Daoy (cell line): ENCODE measurements around the gene SCN8A. TPM values are rescaled to one million over a fixed set of nuclear protein-coding genes. Genes with fewer than 3 reads are reported as not detected.
"Not testable (repeated sequence)": the region's sequence is repeated elsewhere in the genome, so short reads cannot be mapped to it uniquely, and the experiment has no call there.

Experiments
- DNase-seq: peaks from one replicate; pipeline ENCODE4 v3.0.0-alpha.2; 2015; ENCODE audit warnings: low read depth
- total RNA-seq: library from RNA; depleted of rRNA; stranded (reverse); fragments of >200 nt; shearing (Covaris generic); gene quantifications from 2 replicates; pipeline ENCODE4 v1.2.3, GENCODE V29; 2014; rRNA removed

SCN8A gene
- total RNA-seq, result 1.0 and 3.0 TPM in 2 replicates

DNA sequence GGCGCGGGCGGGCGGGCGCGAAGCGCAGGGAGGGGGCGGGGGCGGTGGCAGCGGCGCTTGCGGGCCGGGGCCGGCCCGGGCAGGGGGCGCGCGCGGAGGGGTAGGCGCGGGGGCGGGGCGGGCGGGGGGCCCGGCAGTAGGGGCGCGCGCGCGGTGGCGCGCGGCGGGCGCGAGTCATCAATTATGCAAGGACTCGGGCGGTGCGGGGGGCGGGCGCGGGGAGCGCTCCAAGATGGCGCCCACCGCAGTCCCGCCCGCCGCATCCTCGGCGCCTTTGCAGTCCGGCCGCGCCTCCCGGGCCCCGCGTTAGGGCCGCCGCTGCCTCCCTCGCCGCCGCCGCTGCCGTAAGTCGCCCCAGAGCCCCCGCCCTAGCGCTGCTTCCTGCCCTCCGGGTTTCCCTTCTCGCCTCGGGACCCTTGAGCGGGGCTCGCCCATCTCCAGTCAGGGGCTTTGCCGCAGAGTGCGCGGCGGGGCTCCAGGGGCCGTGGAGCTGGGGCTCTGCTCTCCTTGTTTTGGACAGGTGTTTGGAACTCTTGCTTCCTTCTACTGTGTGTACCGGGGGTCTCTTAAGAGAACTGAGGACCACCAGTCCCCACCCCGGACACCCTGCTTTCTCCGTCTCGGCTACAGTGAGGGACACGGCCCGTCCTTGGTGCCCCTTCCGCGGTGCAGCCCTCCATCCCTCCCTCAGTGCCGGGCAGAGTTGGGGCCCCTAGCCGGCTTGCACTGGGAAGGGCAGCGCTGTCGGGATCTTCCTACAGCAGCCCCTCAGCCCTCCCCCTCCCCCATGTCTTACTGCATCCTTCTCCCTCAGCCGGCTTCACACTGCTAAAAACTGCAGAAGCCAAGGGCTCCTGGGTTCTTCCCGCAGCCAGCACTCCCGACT is at the start of gene SCN8A:
TSS of gene SCN8A (plus strand) at position 218 of the 886 bp plus-strand sequence. CDS start 71,585 bp downstream, outside the sequence.
- peak; percentile 73 for DNase-seq

DNA sequence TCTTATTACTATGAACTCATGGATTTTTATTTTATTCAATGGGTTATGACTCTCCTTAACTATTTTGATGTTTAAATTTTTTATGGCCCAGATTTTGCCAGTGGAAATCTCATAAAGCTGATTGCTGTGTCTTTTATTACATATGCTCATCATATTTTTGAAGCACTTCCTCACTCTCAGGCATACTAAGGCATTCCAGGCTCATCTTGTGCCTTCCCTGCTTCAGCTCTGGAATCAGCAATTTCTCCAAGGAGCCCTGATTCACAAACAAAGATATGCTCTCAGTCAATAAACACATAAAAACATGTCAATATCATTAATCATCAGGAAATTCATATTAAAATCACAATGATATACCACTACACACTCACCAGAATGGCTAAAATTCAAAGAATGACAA is 44.9 kb upstream of the SCN8A start:
- DNase-seq, result no peak

DNA sequence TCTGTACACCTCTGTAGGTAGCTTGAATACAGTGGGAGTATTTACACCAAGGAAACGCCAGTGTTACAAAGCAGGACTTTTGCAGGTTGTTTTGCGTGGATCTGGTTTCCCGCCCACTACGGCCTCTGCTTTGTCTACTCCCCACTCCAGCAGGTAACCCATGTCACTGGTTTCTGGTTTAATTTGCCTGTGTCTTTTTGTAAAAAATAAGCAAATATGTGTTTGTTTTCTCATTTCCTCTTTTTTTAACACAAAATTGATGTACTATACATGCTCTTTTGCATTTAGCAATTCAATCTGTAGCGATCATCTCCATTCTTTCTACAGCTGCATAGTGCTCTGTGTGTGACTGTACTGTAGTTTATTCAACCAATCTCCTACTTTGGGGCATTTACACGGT is 43.4 kb upstream of the SCN8A start:
- DNase-seq, result no peak

DNA sequence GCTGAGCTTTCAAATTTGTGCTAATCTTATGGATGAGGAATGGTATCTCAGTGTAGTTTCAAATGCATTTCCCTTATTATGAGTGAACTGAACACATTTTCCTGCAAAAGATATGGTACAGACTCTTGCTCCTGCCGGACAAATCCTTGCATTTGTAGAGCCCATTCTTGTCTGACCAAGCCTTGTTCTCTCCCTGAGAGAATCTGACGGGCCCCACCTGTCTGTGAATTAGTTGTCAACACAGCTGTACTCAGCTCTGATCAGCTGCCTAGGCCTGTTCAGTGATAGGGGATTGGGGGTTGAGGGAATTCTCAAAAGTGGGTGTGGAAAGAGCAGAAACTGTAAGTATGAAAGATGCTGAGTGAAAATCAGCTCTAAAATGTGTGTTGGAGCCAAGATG is 42.8 kb upstream of the SCN8A start:
- DNase-seq, result no peak

DNA sequence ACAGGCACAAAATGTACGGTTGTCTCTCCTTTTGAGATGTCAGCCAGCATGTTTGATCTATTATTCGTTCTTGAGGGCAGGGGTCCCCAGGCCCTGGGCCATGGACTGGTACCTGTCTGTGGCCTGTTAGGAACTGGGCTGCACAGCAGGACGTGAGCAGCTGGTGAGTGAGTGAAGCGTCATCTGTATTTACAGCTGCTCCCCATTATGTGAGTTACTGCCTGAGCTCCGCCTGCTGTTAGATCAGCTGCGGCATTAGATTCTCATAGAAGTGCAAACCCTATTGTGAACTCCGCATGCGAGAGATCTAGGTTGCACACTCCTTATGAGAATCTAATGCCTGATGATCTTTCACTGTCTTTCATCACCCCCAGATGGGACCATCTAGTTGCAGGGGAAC is 41.4 kb upstream of the SCN8A start:
- peak; percentile 23 for DNase-seq

DNA sequence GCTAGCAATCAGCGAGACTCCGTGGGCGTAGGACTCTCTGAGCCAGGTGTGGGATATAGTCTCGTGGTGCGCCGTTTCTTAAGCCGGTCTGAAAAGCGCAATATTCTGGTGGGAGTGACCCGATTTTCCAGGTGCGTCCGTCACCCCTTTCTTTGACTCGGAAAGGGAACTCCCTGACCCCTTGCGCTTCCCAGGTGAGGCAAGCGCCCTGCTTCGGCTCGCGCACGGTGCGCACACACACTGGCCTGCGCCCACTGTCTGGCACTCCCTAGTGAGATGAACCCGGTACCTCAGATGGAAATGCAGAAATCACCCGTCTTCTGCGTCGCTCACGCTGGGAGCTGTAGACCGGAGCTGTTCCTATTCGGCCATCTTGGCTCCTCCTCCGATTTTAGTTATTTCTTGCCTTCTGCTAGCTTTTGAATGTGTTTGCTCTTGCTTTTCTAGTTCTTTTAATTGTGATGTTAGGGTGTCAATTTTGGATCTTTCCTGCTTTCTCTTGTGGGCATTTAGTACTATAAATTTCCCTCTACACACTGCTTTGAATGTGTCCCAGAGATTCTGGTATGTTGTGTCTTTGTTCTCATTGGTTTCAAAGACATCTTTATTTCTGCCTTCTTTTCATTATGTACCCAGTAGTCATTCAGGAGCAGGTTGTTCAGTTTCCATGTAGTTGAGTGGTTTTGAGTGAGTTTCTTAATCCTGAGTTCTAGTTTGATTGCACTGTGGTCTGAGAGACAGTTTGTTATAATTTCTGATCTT is 22.6 kb upstream of the SCN8A start:
- not testable (repeated sequence) for DNase-seq

DNA sequence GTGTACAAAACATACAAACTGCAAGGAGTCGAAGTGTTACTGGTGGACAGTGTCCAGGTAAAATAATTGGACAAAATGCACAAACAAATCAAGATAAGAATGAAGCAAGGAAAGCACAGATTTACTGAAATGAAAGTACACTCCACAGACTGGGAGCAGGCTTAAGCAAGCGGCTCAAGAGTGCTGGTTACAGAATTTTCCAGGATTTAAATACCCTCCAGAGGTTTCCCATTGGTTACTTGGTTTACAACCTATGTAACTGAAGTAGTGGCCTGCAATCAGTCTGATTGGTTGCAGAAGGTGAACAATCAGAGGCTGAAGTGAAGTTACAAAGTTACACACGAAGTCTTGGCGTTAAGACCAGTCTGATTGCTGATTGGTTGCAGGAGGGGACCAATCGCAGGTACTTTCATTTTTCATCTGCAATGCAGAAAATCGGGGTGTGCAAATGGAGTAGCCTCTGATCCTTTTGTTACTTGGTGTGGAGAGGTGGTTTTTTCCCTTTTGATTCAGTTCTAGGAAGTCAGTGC is 11.6 kb upstream of the SCN8A start:
- DNase-seq, result peak; percentile 29

DNA sequence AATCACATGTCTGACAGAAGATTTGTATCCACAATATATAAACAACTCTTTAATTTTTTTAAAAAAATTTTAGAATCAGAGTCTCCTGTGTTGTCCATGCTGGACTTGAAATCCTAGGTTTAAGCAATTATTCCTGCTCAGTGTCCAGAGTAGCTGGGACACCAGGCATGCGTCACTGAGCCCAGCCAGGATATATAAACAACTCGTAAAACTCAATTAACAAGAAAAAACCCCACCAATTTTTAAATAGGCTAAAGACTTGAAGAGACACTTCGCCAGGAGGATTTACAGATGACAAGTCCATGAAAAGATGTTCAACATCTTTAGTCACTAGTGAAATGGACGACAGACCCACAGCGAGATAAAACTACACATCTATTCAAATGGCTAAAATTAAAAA is 2.0 kb upstream of the SCN8A start:
- DNase-seq, result no peak

DNA sequence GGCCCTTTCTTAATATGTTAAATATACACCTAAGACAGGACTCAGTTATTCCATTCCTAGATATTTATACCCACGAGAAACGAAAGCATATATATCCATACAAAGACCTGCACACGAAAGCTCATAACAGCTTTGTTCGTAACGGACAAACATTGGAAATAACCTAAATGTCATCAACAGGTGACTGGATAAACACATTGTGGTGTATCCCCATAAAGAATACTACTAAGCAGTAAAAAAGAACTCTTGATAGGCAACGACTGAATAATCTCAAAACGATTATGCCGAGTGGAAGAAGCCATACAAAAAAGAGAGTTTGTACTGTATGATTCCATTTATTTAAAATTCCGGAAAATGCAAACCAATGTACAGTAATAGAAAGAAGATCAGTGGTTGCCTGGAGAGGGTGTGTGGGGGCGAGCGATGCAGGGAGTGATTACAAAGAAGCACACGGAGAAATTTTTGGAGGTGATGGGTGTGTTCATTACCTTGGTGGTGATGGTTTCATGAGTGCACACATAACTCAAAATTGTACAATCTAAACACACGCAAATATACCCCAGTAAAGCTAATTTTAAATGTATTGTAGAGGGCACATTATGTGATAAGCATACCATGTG is 1.4 kb upstream of the SCN8A start:
- DNase-seq, result no peak

DNA sequence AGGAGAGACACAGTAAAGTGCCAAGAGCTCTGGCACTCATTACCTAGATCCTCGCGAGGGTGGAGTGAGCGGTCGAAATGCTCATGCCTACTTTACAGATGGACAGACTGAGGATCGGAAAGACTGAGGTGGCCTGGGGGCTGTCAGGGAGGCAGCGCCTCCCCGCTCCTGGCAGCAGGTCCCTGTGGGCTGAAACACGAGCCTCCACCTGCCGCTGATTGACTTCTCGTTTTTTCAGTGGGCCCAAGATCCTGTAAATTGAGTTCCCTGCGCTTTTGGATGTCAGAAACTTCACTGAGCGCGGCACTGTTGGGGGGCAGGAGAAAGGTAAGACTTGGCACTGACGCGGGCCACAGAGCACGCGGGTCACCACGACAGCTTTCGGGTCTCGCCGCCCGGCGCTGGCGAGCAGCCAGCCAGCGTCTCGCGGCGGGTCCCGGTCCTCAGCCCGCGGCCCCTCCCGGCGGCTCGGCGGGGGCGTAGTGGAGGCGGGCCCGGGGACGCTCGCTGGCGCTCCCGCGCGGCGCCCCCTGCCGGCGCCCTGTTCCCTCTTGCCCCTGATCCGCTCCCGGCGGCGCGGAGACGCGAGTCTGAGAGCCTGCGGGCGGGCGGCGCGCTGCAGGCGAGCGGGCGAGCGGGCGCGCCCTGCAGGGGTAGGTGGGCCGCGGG is 552 bp upstream of the SCN8A start:
- DNase-seq, result peak; percentile 87

DNA sequence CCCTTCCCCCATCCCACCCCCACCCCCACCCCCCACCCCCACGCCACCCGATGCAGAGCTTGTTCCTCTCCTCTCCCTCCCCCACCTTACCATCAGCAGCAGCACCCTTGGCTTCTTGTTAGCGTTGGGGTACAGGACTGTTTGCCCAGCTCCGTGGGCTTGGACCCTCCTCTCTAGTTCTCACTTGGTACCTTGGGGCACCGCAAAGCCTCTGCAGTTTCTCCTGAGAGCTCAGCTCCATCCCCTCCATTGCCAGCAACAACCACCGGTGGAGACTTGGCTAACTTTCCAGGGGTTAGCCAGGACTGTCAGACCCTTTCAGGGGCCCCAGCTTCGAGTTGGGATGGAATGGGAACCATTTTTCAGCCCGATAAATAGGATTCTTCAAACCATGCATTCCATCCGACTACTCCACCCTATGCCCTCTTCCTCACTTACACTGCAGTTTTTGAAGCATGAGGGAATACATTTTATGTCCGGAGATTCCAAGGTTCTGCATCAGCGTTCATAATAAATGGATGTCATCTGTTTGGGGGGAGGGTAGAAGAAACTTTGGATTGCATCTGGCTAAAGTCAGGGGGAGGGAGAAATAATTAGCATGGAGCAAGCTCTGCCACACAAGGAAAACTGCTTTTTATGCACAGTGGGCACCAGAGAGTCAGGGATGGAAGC is 1.1 kb downstream of the SCN8A start:
- DNase-seq, result peak; percentile 45

DNA sequence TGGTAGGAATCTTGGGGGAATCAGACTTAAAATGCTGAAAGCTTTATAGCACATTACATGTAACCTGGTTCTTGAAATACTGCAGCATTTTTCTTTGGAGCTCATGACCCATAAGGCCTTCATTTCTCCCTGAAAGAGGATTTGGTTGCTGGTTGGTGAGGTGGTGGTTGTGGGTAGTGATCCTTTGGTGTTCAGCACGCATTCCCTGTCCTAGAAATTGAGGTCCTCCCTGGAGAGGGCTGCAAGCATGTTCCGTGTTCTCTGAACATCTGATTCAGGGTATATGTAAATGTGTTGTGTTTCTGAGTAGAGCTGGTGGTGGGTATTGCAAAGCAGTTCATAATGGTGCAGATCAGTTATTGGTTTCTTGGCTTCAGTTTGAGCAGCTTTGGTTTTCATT is 2.0 kb downstream of the SCN8A start:
- DNase-seq, result no peak

DNA sequence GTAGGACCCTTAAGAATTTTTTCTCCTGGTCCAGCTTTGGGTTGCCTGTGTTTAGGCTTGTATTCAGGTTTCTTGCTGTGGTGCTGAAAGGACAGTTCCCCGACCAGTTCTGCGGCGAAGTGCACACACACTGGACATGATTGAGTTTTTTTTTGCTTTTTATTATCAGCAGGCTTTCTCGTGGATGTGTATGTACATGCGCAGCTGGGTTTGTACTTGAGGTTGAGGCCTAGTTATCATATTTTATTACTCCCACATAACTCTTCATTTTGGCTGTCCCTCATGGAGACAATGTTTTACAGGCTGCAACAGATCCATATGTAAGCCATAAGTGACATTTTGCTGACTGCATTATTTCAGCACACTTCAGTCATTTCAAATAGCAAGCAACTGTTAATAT is 2.5 kb downstream of the SCN8A start:
- DNase-seq, result peak; percentile 66

DNA sequence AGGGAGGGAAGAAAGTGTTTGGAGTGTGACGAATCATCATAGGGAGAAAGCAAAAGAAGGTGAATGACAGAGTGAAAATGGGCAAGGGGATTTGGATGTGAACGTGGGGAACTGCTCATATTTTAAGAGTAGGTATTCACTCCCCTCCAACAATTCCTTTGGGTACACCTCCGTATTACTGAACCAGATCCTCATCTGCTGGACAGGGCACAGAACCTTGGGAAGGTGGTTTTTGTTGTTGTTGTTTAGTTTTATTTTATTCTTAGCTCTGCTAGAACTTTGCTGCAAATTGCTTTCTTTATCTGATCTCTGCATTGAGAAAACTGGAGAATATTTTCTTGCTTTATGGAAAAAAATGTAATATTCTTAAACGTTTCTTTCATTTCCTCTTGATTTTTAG is 7.1 kb downstream of the SCN8A start:
- DNase-seq, result no peak

DNA sequence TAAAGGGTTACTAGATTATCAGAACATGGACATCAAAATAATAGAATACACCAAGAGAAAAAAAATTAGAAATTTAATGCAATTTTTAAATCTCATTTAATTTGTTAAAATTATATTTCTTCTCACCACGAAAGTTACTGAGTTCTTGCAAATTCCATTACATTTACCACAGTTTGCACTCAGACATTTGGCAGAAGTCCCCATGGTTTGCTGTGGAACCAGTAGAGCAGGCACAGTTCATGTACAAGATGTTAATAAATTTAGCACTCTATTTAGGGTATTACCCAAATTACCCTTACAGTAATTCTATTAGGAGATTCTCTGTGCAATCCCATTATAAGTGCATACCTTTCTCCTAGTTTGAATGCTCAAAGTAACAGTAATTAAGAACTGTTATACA is 9.7 kb downstream of the SCN8A start:
- no peak for DNase-seq

DNA sequence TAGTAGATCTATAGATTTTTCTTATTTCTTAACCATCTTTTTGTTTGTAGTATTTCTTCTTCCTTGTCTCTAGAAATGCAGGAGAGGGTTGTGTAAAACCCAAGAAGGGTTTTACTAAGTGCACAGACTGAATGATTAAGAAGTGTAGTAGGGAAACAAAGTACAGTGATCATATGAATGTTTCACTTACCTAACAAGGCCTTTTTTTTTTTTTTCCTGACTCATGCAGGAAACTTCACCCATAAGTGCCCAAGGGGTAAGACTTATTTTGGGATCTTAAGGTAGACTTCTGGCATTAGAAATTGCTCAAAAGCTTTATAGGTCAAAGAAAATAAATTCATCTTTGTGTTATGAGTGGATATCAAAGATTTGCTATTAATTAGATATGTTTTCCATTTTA is 10.2 kb downstream of the SCN8A start:
- no peak for DNase-seq

DNA sequence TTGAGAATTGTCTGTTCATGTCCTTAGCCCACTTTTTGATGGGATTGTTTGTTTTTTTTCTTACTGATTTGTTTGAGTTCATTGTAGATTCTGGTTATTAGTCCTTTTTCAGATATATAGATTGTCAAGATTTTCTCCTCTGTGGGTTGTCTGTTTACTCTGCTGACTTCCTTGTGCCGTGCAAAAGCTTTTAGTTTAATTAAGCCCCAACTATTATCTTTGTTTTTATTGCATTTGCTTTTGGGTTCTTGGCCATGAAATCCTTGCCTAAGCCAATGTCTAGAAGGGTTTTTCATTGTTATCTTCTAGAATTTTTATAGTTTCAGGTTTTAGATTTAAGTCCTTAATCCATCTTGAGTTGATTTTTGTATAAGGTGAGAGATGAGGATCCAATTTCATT is 14.9 kb downstream of the SCN8A start:
- DNase-seq, result not testable (repeated sequence)

DNA sequence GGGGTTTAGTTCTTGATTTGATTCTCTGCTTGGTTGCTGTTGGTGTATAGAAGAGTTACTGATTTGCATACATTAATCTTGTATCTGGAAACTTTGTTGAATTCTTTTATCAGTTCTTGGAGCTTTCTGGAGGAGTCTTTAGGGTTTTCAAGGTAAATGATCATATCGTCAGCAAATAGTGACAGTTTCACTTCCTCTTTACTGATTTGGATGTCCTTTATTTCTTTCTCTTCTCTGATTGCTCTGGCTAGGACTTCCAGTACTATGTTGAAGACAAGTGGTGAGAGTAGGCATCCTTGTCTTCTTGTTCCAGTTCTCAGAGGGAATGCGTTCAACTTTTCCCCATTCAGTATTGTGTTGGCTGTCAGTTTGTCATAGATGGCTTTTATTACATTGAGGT is 16.2 kb downstream of the SCN8A start:
- DNase-seq, result not testable (repeated sequence)

DNA sequence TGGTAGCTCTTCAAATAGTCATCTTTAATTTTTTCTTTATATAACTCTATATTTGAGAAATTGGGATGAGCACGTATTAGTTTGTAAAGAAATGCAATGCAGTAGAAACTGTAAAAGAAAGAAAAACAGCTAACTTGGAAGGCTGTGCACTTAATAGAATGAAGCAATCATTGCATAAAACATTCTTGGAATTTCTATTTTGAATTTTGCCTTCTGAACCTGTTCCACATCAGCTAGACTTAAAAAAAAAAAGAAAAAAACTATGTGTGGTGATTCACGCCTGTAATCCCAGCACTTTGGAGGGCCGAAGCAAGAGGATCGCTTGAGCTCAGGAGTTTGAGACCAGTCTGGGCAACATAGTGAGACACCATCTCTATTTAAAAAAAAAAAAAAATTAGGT is 29.4 kb downstream of the SCN8A start:
- no peak for DNase-seq

DNA sequence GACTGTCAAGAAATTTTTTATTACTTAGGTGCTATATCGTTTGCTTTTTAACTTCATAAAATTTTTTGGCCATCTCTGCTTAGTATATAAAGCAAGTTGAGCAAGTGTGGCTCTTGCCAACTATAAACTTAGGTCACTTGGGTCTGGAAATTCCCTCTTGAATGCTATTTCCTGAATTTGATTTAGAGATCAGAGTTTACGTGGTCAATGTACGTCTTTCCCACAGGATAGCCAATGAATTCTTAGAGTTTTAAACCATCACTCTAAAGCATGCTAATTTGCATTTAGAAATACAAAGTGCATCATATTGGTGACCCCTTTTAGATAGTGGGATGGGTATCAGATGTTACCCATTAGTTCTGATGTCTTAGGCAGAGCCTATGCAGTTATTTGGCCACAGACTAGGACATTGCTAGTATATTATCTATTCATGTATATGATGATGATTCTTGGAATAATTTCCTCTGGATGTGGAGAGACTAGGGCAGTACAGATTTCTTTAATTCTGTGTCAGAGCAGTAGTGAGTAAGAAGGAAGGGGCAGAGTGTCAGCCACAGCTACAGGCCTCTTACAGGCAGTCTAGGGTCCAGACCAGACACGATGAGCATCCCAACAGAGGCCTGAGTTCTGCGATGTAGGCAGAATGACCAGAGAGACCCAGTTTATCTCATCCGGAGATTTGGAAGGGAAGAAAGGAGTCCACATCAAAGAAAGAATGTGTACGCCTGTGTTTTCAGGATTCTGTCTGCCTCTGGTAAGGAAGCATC is 30.3 kb downstream of the SCN8A start:
- DNase-seq, result peak; percentile 19
